ENCODE measurements around the gene CENATAC. TPM values are rescaled to one million over a fixed set of nuclear protein-coding genes. Genes with fewer than 3 reads are reported as not detected.
"Not testable (repeated sequence)": the region's sequence is repeated elsewhere in the genome, so short reads cannot be mapped to it uniquely, and the experiment has no call there.

CENATAC gene
- total RNA-seq, 1 experiment from 2014 or later = 24.9 TPM

GRCh38 chr11:119051440-119052162, 53.7 kb downstream of the CENATAC start:
- no peak for DNase-seq (ENCODE audit: extremely low read depth, low read depth)

GRCh38 chr11:119052163-119052814, 54.4 kb downstream of the CENATAC start:
- DNase-seq (ENCODE audit: extremely low read depth, low read depth) = no peak

GRCh38 chr11:119054418-119054817, 56.5 kb downstream of the CENATAC start:
- no peak for DNase-seq (ENCODE audit: extremely low read depth, low read depth)

- DNase-seq (ENCODE audit: extremely low read depth, low read depth) = no peak
These were observed 58.0 kb downstream of the CENATAC start for GRCh38 chr11:119055901-119056300.

GRCh38 chr11:119056421-119056999, 58.6 kb downstream of the CENATAC start:
- no peak for DNase-seq (ENCODE audit: extremely low read depth, low read depth)

GRCh38 chr11:119057000-119057769, 59.2 kb downstream of the CENATAC start, which contains the start of gene HYOU1:
Gene HYOU1 (minus strand): TSS chr11:119057205. CDS start chr11:119056160, 1,045 bp downstream.
- peak; percentile 92 for DNase-seq (ENCODE audit: extremely low read depth, low read depth)

- DNase-seq (ENCODE audit: extremely low read depth, low read depth) = not testable (repeated sequence)
These were observed 61.2 kb downstream of the CENATAC start for GRCh38 chr11:119059128-119059527.

- no peak for DNase-seq (ENCODE audit: extremely low read depth, low read depth)
These were observed 63.3 kb downstream of the CENATAC start for GRCh38 chr11:119061256-119061655.

- DNase-seq (ENCODE audit: extremely low read depth, low read depth) = no peak
These were observed 64.8 kb downstream of the CENATAC start for GRCh38 chr11:119062779-119063178.

GRCh38 chr11:119065369-119065768, 67.4 kb downstream of the CENATAC start:
- DNase-seq (ENCODE audit: extremely low read depth, low read depth) = peak; percentile 30

Small RNA genes within 50 kb of the gene (small RNA-seq; reads per million reads assigned to genes)
- gene AP003392.2 (0 reads per million in 2 experiments), gene RF00017 (0 reads per million in 2 experiments), gene RF00019 (0 reads per million in 2 experiments)

Other genes starting within 250 kb of the CENATAC start
- gene DDX6, start 207.0 kb upstream of the CENATAC start, total RNA-seq (2014; rRNA removed; shearing (Covaris generic)) = 47.6 and 52.0 TPM in 2 replicates
- 0.02 TPM in 1 of 2 replicates, not detected in the other for gene CXCR5, start 114.2 kb upstream of the CENATAC start, total RNA-seq (2014; rRNA removed; shearing (Covaris generic))
- gene BCL9L, start 72.2 kb upstream of the CENATAC start, total RNA-seq (2014; rRNA removed; shearing (Covaris generic)) = 12.1 and 16.4 TPM in 2 replicates
- gene UPK2, start 41.8 kb upstream of the CENATAC start, total RNA-seq (2014; rRNA removed; shearing (Covaris generic)) = not detected in 2 replicates
- not detected in 2 replicates for gene FOXR1, start 26.4 kb upstream of the CENATAC start, total RNA-seq (2014; rRNA removed; shearing (Covaris generic))
- 1,479 and 1,567 TPM in 2 replicates for gene RPS25, start 20.2 kb downstream of the CENATAC start, total RNA-seq (2014; rRNA removed; shearing (Covaris generic))
- 73.6 and 83.1 TPM in 2 replicates for gene TRAPPC4, start 20.6 kb downstream of the CENATAC start, total RNA-seq (2014; rRNA removed; shearing (Covaris generic))
- 12.8 and 14.0 TPM in 2 replicates for gene SLC37A4, start 32.7 kb downstream of the CENATAC start, total RNA-seq (2014; rRNA removed; shearing (Covaris generic))
- gene HYOU1, start 59.1 kb downstream of the CENATAC start, total RNA-seq (2014; rRNA removed; shearing (Covaris generic)) = 232 and 242 TPM in 2 replicates
- 8.9 and 11.1 TPM in 2 replicates for gene VPS11, start 69.7 kb downstream of the CENATAC start, total RNA-seq (2014; rRNA removed; shearing (Covaris generic))
- 8.2 and 9.4 TPM in 2 replicates for gene HMBS, start 86.7 kb downstream of the CENATAC start, total RNA-seq (2014; rRNA removed; shearing (Covaris generic))
- 42.1 and 44.0 TPM in 2 replicates for gene DPAGT1, start 103.7 kb downstream of the CENATAC start, total RNA-seq (2014; rRNA removed; shearing (Covaris generic))
- 6.4 and 13.7 TPM in 2 replicates for gene C2CD2L, start 109.2 kb downstream of the CENATAC start, total RNA-seq (2014; rRNA removed; shearing (Covaris generic))
- 11.5 and 13.6 TPM in 2 replicates for gene HINFP, start 123.4 kb downstream of the CENATAC start, total RNA-seq (2014; rRNA removed; shearing (Covaris generic))
- gene ABCG4, start 150.9 kb downstream of the CENATAC start, total RNA-seq (2014; rRNA removed; shearing (Covaris generic)) = not detected in 2 replicates
- gene NLRX1, start 170.6 kb downstream of the CENATAC start, total RNA-seq (2014; rRNA removed; shearing (Covaris generic)) = 12.4 and 13.6 TPM in 2 replicates
- not detected in 2 replicates for gene NHERF4, start 187.3 kb downstream of the CENATAC start, total RNA-seq (2014; rRNA removed; shearing (Covaris generic))
- 11.2 and 12.3 TPM in 2 replicates for gene CBL, start 208.2 kb downstream of the CENATAC start, total RNA-seq (2014; rRNA removed; shearing (Covaris generic))

All from NCI-H460 (cell line).